Activated CD8-positive, alpha-beta memory T cell treated with anti-CD3 and anti-CD28 coated beads for 24 hours (primary cell): ENCODE data around the gene DNASE2.
"Not testable (repeated sequence)": the region's sequence is repeated elsewhere in the genome, so short reads cannot be mapped to it uniquely, and the experiment has no call there.

Experiments
- DNase-seq: peaks from one replicate; pipeline ENCODE4 v3.0.0-alpha.2; 2020

Gene DNASE2

DNA sequence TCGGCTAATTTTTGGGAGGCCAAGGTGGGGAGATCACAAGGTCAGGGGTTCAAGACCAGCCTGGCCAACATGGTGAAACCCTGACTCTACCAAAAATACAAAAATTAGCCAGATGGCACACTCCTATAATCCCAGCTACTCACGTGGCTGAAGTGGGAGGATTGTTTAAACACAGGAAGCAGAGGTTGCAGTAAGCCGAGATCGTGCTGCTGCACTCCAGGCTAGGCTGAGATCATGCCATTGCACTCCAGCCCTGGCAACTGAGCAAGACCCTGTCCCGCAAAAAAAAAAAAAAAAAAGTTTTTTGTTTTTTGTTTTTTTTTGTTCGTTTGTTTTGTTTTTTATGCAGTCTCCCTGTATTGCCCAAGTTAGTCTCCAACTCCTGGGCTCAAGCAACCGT lies 21.7 kb downstream of the DNASE2 start:
- DNase-seq: no peak

DNA sequence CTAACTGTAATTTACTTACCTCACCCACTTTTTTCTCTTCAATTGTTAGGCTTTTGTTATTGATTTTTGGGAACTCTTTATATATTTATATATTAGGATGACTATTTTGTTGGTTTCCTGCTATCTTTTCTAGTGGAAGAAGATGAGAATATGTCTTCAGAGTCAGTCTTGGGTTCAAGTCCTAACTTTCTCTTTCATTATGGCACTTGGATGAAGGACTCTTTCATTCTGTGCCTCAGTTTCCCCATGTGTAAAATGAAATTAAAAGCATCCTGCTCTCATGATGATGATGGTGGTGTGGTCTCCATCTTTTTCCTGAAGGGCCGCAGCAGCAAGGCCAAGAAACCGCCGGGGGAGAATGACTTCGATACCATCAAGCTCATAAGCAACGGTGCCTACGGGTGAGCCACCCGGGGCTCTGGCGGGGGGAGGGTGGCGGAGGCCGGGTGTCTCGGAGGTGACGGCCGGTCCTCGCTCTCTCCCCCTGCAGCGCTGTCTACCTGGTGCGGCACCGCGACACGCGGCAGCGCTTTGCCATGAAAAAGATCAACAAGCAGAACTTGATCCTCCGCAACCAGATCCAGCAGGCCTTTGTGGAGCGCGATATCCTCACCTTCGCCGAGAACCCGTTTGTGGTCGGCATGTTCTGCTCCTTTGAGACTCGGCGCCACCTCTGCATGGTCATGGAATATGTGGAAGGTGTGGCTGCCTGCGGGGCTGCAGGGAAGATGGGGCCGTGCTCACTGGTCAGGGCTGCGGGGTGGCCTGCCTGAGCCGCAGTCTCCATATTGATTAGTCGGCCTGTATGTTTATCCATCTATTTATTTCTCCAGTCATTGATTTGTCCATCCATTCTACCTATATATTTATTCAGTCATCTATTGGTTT lies 23.0 kb downstream of the DNASE2 start:
- no peak for DNase-seq

DNA sequence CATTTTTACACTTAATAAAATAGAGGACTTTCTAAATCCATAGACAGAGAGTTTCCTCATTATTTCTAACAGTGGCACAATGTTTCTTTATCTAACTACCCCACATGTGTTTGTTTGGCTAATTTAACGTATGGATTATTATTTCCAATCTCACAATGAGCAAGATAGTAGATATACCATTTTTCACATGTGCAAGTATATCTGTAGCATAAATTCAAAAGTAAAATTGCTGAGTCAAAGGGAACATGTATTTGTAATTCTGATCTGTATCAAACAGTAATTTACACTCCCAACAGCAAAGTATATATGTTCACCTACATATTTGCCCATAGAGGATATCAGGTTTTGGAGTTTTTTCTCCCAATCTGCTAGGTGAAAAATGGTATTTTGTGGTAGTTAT lies 24.6 kb downstream of the DNASE2 start:
- DNase-seq: no peak

GRCh38 chr19:12847159-12848139 lies 33.8 kb downstream of the DNASE2 start:
- peak; percentile 97 for DNase-seq

DNA sequence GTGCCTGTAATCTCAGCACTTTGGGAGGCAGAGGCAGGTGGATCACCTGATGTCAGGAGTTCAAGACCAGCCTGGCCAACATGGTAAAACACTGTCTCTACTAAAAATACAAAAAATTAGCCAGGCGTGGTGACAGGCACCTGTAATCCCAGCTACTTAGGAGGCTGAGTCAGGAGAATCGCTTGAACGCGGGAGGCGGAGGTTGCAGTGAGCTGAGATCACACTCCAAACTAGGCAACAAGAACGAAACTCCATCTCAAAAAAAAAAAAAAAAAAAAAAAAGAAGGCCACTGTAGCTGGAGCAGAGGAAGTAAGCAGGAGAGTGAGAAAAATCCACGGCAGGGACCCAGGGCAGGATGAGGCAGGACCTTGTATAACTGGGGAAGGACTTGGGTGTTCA lies 34.6 kb downstream of the DNASE2 start:
- not testable (repeated sequence) for DNase-seq

- DNase-seq: no peak
Measured at GRCh38 chr19:12843999-12844732, 37.1 kb downstream of the DNASE2 start.

DNA sequence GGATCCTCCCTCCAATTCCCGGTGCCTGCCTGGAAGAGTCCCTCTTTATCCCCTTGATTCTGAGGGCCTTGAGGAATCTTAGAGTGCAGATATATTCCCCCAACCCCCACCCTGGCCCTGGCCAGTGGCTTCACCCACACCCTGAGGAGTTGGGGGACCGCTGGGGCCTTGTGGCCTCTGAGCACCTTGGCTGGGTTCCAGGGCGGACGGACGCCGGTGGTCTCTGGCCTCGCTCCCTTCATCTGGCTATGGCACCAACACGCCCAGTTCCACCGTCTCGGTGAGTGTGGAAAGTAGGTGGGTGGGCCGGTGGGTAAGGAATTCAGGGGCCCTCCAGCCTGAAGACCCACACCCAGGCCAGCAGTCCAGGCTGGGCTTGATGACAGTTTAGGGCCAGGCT lies 37.9 kb downstream of the DNASE2 start:
- no peak for DNase-seq

GRCh38 chr19:12842511-12842910 lies 38.7 kb downstream of the DNASE2 start:
- no peak for DNase-seq

DNA sequence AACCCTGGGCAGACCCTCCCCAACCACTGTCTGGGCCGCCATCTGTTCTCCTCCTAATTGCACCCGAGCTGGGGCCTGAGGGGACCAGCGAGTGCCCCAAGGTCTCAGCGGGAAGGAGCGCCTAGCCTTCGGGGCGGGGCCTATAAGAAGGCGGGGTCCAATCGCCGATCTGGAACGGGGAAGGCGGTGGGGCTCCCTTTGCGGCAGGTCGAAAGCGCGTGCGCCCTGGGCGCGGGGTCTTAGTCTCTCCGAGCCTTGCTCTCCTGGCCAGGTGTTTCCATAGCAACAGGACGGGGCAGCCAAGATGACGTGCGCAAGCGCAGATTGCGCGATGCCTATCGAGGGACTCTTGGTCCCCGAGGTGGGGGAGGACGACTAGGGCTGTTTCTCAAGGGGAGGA lies 40.2 kb downstream of the DNASE2 start:
- peak; percentile 66 for DNase-seq

- DNase-seq: peak; percentile 67
Measured at GRCh38 chr19:12840091-12841079, 40.9 kb downstream of the DNASE2 start.

- DNase-seq: no peak
Measured at GRCh38 chr19:12838886-12839756, 42.1 kb downstream of the DNASE2 start.

DNA sequence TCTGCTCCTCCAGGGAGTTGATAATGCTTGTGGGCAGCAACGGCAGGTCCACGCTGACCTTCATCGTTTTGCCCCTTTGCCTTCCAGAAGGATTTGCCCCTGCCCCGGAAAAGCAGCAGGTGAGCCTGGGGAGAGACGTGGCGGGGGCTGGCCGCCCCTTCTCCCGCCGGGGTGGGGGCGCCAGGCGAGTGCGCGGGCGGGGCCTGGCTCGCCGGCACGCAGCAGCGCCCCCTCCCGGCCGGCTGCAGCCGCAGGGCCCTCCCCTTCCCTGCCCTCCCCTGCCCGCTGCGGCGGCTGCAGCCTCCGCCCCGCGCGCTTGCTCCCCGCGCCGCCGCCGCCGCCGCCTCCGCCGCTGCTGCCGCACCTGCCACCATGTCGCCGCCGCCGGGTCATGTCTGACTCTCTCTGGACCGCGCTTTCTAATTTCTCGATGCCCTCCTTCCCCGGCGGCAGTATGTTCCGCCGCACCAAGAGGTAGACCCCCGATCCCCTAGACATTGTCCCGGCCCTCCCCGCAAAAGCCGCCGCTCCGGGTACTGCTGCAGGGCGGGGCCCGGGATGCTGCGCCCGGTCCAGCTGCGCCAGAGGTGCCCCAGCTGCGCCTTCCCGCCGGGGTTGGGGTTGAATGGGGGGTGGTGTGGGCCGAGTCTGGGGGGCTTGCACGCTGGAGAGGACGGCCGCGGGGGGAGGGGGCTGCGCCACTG lies 42.9 kb downstream of the DNASE2 start, which contains the start of gene MAST1:
TSS of gene MAST1 (plus strand) at position 334 of the 704 bp plus-strand sequence. CDS start at position 392, 58 bp downstream.
- DNase-seq: peak; percentile 74

- DNase-seq: no peak
Measured at GRCh38 chr19:12837225-12837624, 44.0 kb downstream of the DNASE2 start.

- DNase-seq: no peak
Measured at GRCh38 chr19:12836529-12836863, 44.8 kb downstream of the DNASE2 start.

GRCh38 chr19:12834976-12835757 lies 46.1 kb downstream of the DNASE2 start:
- peak; percentile 60 for DNase-seq

DNA sequence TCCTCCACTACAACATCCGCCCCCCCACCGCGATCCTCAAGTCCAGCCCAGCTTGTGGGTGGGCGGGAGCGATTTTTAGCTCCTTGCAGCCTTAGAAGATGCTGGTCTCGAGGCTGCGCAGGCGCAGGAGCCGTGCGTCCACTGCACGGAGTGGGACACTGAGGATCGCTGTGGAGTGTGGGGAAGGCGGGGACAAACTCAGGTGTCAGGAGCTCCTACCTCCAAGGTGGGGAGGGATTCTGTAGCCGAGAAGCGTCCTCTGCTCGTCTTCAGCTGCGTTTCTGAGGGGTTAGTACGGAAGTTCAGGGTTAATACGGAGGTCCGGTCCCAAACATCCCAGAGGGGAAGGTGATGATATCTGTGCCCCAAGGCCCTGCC lies 46.7 kb downstream of the DNASE2 start, which contains the start of gene RTBDN:
TSS of gene RTBDN (minus strand) at position 14 of the 378 bp plus-strand sequence. CDS start 4,600 bp downstream, outside the sequence.
- peak; percentile 57 for DNase-seq

GRCh38 chr19:12833738-12834565 lies 47.3 kb downstream of the DNASE2 start:
- peak; percentile 66 for DNase-seq

- no peak for DNase-seq
Measured at GRCh38 chr19:12833418-12833737, 47.9 kb downstream of the DNASE2 start.
